BE2C (cell line): ENCODE data around the gene C19orf12.

Experiments
- DNase-seq: peaks from one replicate; pipeline ENCODE4 v3.0.0-alpha.2; 2020
- H3K27me3 ChIP-seq: fragments of 250-450 bp; sonication (Bioruptor Pico); 2 replicates; pipeline ENCODE4 v1.5.1; 2020; ENCODE audit warnings: mild to moderate bottlenecking
- H3K36me3 ChIP-seq: fragments of 250-450 bp; sonication (Bioruptor Pico); 2 replicates; pipeline ENCODE4 v1.5.1; 2020; ENCODE audit warnings: mild to moderate bottlenecking
- H3K4me1 ChIP-seq: fragments of 250-450 bp; sonication (Bioruptor Pico); 2 replicates; pipeline ENCODE4 v1.5.1; 2020
- H3K4me3 ChIP-seq: 2 replicates; pipeline ENCODE4 v1.5.1; 2011; ENCODE audit warnings: low read depth, low read length
- H3K9me3 ChIP-seq: fragments of 250-450 bp; sonication (Bioruptor Pico); 2 replicates; pipeline ENCODE4 v1.5.1; 2020
- CTCF ChIP-seq: IDR thresholded peaks from 2 replicates; pipeline ENCODE4 v1.5.1; 2012; ENCODE audit warnings: mild to moderate bottlenecking, low read depth, low read length

C19orf12 gene

GRCh38 chr19:29702963-29703320 is 12.1 kb downstream of the C19orf12 start:
- no peak for TF ChIP-seq CTCF
- H3K9me3 ChIP-seq = no peaks in the 10 kb centered on the region
- H3K36me3 ChIP-seq = peaks cover 12% of the 10 kb centered on the region; the same call in 1 of the 2 replicates
- H3K27me3 ChIP-seq = no peaks in the 10 kb centered on the region
- H3K4me3 ChIP-seq = no peak overlapping the region
- no peak for DNase-seq
- H3K4me1 ChIP-seq = no peaks in the 10 kb centered on the region

GRCh38 chr19:29702161-29702962 is 12.7 kb downstream of the C19orf12 start:
- no peak for TF ChIP-seq CTCF

GRCh38 chr19:29700498-29700897 is 14.6 kb downstream of the C19orf12 start:
- Histone ChIP-seq H3K4me3 (no peak overlapping the region), H3K9me3 (no peaks in the 10 kb centered on the region; the same call in 1 of the 2 replicates), H3K27me3 (no peaks in the 10 kb centered on the region), H3K36me3 (0 out of 2 replicates have a peak, but pooled peaks cover 6% of the 10 kb centered on the region), H3K4me1 (no peaks in the 10 kb centered on the region)
- no peak for TF ChIP-seq CTCF
- DNase-seq = no peak

More at GRCh38 chr19:29702161-29702962, 12.7 kb downstream of the C19orf12 start:
- no peak overlapping the region for H3K4me3 ChIP-seq
- peaks cover 12% of the 10 kb centered on the region; the same call in 1 of the 2 replicates for H3K36me3 ChIP-seq
- H3K9me3 ChIP-seq = no peaks in the 10 kb centered on the region
- DNase-seq = no peak
- no peaks in the 10 kb centered on the region for H3K4me1 ChIP-seq
- H3K27me3 ChIP-seq = no peaks in the 10 kb centered on the region

- Histone ChIP-seq H3K36me3 (0 out of 2 replicates have a peak, but pooled peaks cover 6% of the 10 kb centered on the region), H3K27me3 (no peaks in the 10 kb centered on the region), H3K4me3 (no peak overlapping the region), H3K9me3 (no peaks in the 10 kb centered on the region; the same call in 1 of the 2 replicates), H3K4me1 (no peaks in the 10 kb centered on the region)
- no peak for DNase-seq
- no peak for TF ChIP-seq CTCF
These were observed 15.2 kb downstream of the C19orf12 start for GRCh38 chr19:29699861-29700260.

GRCh38 chr19:29697523-29698261 is 17.4 kb downstream of the C19orf12 start:
- Histone ChIP-seq H3K27me3 (no peaks in the 10 kb centered on the region), H3K4me1 (no peaks in the 10 kb centered on the region), H3K9me3 (no peaks in the 10 kb centered on the region; the same call in 1 of the 2 replicates), H3K4me3 (no peak overlapping the region), H3K36me3 (0 out of 2 replicates have a peak, but pooled peaks cover 6% of the 10 kb centered on the region)
- no peak for DNase-seq
- TF ChIP-seq CTCF = no peak

GRCh38 chr19:29696565-29696846 is 18.6 kb downstream of the C19orf12 start:
- H3K4me1 ChIP-seq = no peaks in the 10 kb centered on the region
- H3K9me3 ChIP-seq = no peaks in the 10 kb centered on the region; the same call in 1 of the 2 replicates
- no peaks in the 10 kb centered on the region for H3K27me3 ChIP-seq
- H3K36me3 ChIP-seq = no peaks in the 10 kb centered on the region
- no peak overlapping the region for H3K4me3 ChIP-seq
- no peak for DNase-seq
- no peak for TF ChIP-seq CTCF
